Adrenal gland (tissue), 12 donors: ENCODE measurements around the gene GREM2. TPM values are rescaled to one million over a fixed set of nuclear protein-coding genes. Genes with fewer than 3 reads are reported as not detected.

Experiments used
- DNase-seq, 7 donors: peaks; one replicate each; pipeline ENCODE4 v3.0.0-alpha.2; 2019 to 2020
- H3K27ac ChIP-seq, 5 donors: fragments of 200-600 bp; sonication (generic) in 4 of 5; 1 replicate in 3 of 5; 2 replicates in 2 of 5; pipeline versions ENCODE4 v1.5.1 to v1.8.0; 2016 to 2020; ENCODE audit warnings: mild to moderate bottlenecking in 1 of 5
- H3K27me3 ChIP-seq: fragments of 200-600 bp; 2 replicates; pipeline ENCODE4 v1.8.0; 2021
- H3K36me3 ChIP-seq, 2 donors: fragments of 200-600 bp; replicated peaks in 1 of 2; 1 replicate in 1 of 2; 2 replicates in 1 of 2; pipeline versions ENCODE4 v1.5.1 to v1.8.0; 2018 to 2022
- H3K4me1 ChIP-seq, 2 donors: fragments of 200-600 bp; replicated peaks in 1 of 2; 1 replicate in 1 of 2; 2 replicates in 1 of 2; pipeline versions ENCODE4 v1.5.1 to v1.8.0; 2018 to 2021
- H3K4me3 ChIP-seq, 4 donors: fragments of 200-600 bp; sonication (generic) in 3 of 4; one replicate each; pipeline ENCODE4 v1.5.1; 2016 to 2018
- H3K9me3 ChIP-seq, 3 donors: fragments of 200-600 bp; sonication (generic) in 1 of 3; replicated peaks in 1 of 3; 1 replicate in 2 of 3; 2 replicates in 1 of 3; pipeline versions ENCODE4 v1.5.1 to v1.8.0; 2016 to 2021
- CTCF ChIP-seq, 6 experiments: fragments of 450-650 bp in 4 of 6; fragments of 200-600 bp in 2 of 6; sonication (generic) in 1 of 6; IDR thresholded peaks; 1 replicate in 5 of 6; 2 replicates in 1 of 6; pipeline versions ENCODE4 v1.5.1 to v1.8.0; 2016 to 2021; ENCODE audit warnings: antibody characterized with exemption in 6 of 6, mild to moderate bottlenecking in 2 of 6, moderate library complexity in 1 of 6
- POLR2A ChIP-seq, 2 donors: fragments of 450-650 bp; IDR thresholded peaks; one replicate each; pipeline ENCODE4 v1.6.1; 2017; ENCODE audit warnings: antibody characterized with exemption in 2 of 2, mild to moderate bottlenecking in 2 of 2, moderate library complexity in 1 of 2
- WGBS, 4 donors: extraction: QIAGEN DNeasy Blood & Tissue Kit in 2 of 4; methylation state at CpG; one replicate each; pipeline versions ENCODE4 v1.1.5 to v1.1.7; 2013 to 2017; 5-methylcytosine and 5-hydroxymethylcytosine counted together
- intact Hi-C, 2 donors: fragments of 100-400 bp; cut with DNase I; formaldehyde crosslinking; loops; one replicate each; pipeline versions ENCODE4 v1.14.1 to v1.15.0; 2022 to 2023
- polyA plus RNA-seq, 3 donors: library from polyadenylated mRNA; stranded (reverse); fragments of 200-250 nt in 2 of 3; fragments of 350-450 nt in 1 of 3; fragmentation: Illumina TruSeq in 1 of 3; extraction: RNeasy Lipid Tissue Mini Kit (QIAGEN cat#74804) in 1 of 3; gene quantifications; one replicate each; pipeline ENCODE4 v1.2.3, GENCODE V29; 2013 to 2014
- total RNA-seq, 9 donors: library from RNA; depleted of rRNA in 4 of 9; stranded (reverse); fragments of >200 nt in 4 of 9; fragments of 120-200 nt in 1 of 9; fragmentation: NEBNext Ultra II Directional in 1 of 9; extraction: Animal tissue kit (Norgen Biotek cat#: 25700) in 1 of 9; gene quantifications; one replicate each; pipeline versions ENCODE4 v1.1.0 to v1.2.4, GENCODE V29; 2013 to 2023
- donor health status: healthy with polysubstance abuse.
- donor health status: Bipolar disorder and iron deficiency.
- donor health status: DM: yes; HTN: yes; CAD: no.
- donor health status: DM: no; HTN: no; CAD: no.
- donor health status: DM: no; HTN: no; CAD: no.
- donor health status: DM: yes; HTN: yes; CAD: no.

The GREM2 gene
- total and polyA plus RNA-seq, 12 donors = 0.39 to 3.2 (median 0.68) TPM

- H3K27ac ChIP-seq = no peak overlapping the region
- 57 to 74% (median 67%) methylated on average over 2 of the region's 2 CpGs for WGBS, 4 donors
- DNase-seq = no peak
- H3K9me3 ChIP-seq = no peaks in the 10 kb centered on the region
- no peak for TF ChIP-seq POLR2A (IDR thresholded peaks at IDR 0.05)
- intact Hi-C loops = no loop called here
- no peaks in the 10 kb centered on the region for H3K27me3 ChIP-seq
- no peaks in the 10 kb centered on the region for H3K36me3 ChIP-seq
- no peaks in the 10 kb centered on the region for H3K4me1 ChIP-seq
- no peak overlapping the region for H3K4me3 ChIP-seq
Measured at GRCh38 chr1:240533154-240533780, 78.7 kb downstream of the GREM2 start.

DNA sequence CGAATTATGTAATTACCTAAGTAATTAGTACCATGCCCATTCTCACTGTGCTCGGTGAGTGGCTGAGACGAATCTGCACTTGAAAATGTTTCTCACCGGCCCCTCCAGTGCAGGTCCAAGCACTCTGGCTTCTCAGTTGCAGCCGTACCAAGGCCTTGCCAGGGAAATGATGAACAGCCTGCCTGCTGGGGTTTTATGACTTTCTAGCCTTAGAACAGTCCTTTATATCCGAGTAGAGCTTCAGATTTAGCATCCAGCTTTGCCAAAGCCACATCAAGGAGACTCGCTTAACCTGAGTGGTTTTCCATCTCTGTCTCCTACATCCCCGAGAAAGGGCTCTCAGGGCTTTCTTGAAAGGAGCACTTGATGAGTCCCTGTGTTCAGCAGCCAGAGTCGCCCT, 83.4 kb downstream of the GREM2 start:
- Histone ChIP-seq H3K36me3 (no peaks in the 10 kb centered on the region), H3K9me3 (no peaks in the 10 kb centered on the region), H3K27me3 (no peaks in the 10 kb centered on the region), H3K27ac (no peak overlapping the region), H3K4me3 (no peak overlapping the region), H3K4me1 (no peaks in the 10 kb centered on the region)
- WGBS, 4 donors = 67 to 76% (median 72%) methylated on average over 9 of the region's 9 CpGs
- DNase-seq = no peak
- intact Hi-C loops = no loop called here
- TF ChIP-seq CTCF (IDR thresholded peaks at IDR 0.05) (no peak), POLR2A (IDR thresholded peaks at IDR 0.05) (no peak)

DNA sequence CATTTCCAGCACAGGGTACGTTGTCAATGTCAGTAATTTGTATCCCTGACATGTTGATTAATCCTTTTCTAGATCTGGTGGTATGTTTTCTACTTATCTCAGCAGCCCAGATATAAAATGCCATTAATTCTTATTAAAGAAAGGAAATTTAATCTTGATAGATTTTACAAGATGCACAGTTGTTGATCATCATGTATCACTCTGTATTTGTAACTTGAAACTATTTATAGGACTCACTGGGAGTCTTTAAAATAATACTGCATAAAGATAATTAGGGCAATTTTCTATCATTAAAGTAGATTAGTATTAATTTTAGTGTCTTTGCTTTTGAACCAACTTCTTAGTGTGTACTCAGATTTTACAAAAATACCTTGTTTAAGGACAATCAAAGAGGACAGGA, 84.9 kb downstream of the GREM2 start:
- intact Hi-C loops = no loop called here
- DNase-seq = no peak
- no peak overlapping the region for H3K27ac ChIP-seq
- WGBS, 4 donors = 33 to 68% (median 54%) methylated on average over 1 of the region's 1 CpG
- H3K27me3 ChIP-seq = no peaks in the 10 kb centered on the region
- no peaks in the 10 kb centered on the region for H3K36me3 ChIP-seq
- H3K4me1 ChIP-seq = no peaks in the 10 kb centered on the region
- H3K4me3 ChIP-seq = no peak overlapping the region
- TF ChIP-seq POLR2A (IDR thresholded peaks at IDR 0.05) (no peak), CTCF (IDR thresholded peaks at IDR 0.05) (no peak)
- no peaks in the 10 kb centered on the region for H3K9me3 ChIP-seq

DNA sequence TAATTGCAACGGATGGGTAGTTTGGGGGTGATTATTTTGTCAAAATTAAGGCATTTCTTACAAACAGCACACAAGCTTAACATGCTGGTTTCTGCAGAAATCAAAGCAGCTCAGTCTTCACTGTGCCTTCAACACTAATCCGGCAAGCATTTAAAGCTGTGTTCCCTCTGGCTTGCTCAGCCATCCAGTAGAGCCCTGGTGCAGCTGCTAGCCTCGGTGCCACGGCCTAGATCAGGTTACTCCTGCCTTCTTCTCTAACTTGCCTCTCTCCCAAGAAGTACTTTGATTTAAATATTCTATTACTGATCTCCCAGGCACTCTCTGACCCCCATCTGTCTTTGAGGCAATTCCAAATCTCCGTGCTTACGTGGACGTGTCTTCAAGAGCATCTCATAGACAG, 85.6 kb downstream of the GREM2 start:
- Histone ChIP-seq H3K4me1 (no peaks in the 10 kb centered on the region), H3K36me3 (no peaks in the 10 kb centered on the region), H3K4me3 (no peak overlapping the region), H3K27ac (no peak overlapping the region), H3K9me3 (no peaks in the 10 kb centered on the region), H3K27me3 (no peaks in the 10 kb centered on the region)
- intact Hi-C loops = no loop called here
- DNase-seq = no peak
- TF ChIP-seq POLR2A (IDR thresholded peaks at IDR 0.05) (no peak), CTCF (IDR thresholded peaks at IDR 0.05) (no peak)
- WGBS, 4 donors = 75 to 80% (median 76%) methylated on average over 7 of the region's 7 CpGs

DNA sequence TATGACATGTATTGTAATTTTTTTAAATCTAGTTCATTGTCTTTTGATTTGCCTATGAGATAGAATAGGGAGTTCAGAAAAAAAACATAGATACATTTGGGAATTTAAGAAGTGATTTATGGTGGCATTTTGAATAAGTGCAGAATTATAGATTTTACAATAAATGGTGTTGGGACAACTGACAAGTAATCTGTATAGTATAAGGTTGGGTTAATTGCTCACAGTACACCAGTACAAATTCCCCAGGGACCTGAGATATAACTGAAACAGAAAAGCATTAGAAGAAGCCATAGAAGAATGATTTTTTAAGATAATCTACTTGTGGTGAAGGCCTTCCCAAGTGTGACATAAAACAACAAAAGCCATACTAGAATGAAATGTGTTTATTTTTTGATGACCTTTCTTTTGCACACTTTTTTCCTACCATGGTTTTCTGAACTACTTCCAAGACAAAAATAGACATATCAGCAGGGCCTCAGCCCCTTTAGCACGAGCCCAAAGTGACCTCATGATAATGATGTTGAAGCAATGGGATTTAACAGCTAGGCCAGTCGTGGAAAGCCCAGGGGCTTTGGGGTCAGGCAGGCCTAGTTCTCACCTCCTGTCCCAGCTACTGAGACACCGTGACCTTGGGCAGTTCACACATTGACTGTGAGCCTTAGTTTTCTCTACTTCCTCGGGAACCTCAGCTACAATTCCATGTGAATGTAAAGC, 87.4 kb downstream of the GREM2 start:
- Histone ChIP-seq H3K36me3 (no peaks in the 10 kb centered on the region), H3K4me3 (no peak overlapping the region), H3K27me3 (no peaks in the 10 kb centered on the region), H3K9me3 (no peaks in the 10 kb centered on the region), H3K4me1 (no peaks in the 10 kb centered on the region), H3K27ac (no peak overlapping the region)
- intact Hi-C loops = no loop called here
- no peak for DNase-seq
- 55 to 63% (median 58%) methylated on average over 4 of the region's 4 CpGs for WGBS, 4 donors
- TF ChIP-seq CTCF (IDR thresholded peaks at IDR 0.05) = no peak
- no peak for TF ChIP-seq POLR2A (IDR thresholded peaks at IDR 0.05)
